GM19452 (cell line): ENCODE results near the gene SHISA5.
"Not testable (repeated sequence)": the region's sequence is repeated elsewhere in the genome, so short reads cannot be mapped to it uniquely, and the experiment has no call there.

Experiments
- ATAC-seq: cut with Tn5 transposase; IDR thresholded peaks from one replicate; pipeline ENCODE4 v1.9.1; 2021; ENCODE audit not compliant: unreplicated experiment

The SHISA5 gene

DNA sequence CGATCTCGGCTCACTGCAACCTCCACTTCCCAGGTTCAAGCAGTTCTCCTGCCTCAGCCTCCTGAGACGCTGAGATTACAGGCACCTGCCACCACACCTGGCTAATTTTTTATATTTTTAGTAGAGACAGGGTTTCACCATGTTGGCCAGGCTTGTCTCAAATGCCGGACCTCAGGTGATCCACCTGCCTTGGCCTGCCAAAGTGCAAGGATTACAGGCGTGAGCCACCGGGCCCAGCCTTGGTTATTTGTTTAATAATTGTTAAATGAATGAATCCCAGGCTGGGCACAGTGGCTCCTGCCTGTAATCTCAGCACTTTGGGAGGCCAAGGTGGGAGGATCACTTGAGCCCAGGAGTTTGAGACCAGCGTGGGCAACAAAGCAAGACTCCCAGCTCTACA is 42.2 kb downstream of the SHISA5 start:
- ATAC-seq, result not testable (repeated sequence)

DNA sequence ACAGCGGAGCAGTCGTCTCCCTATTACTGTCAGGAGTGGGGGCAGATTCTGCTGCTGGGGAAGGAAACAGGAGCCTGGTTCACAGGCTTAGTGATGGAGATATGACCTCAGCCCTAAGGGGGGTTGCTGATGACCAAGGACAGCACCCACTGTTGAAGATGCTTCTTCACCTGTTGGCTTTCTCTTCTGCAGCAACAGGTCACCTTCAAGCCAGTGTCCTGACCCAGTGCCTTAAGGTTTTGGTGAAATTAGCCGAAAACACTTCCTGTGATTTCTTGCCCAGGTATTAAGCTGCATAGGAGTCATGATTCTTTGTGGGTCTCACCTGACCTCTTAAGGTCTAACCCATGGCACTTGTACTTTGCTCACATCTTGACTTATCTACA is 43.5 kb downstream of the SHISA5 start:
- no peak for ATAC-seq

- ATAC-seq, result no peak
Measured at GRCh38 chr3:48459773-48460516, 44.0 kb downstream of the SHISA5 start.

GRCh38 chr3:48459331-48459730 is 44.6 kb downstream of the SHISA5 start:
- no peak for ATAC-seq

GRCh38 chr3:48456456-48456855 is 47.5 kb downstream of the SHISA5 start:
- ATAC-seq, result no peak

- ATAC-seq, result no peak
Measured at GRCh38 chr3:48451270-48451669, 52.7 kb downstream of the SHISA5 start.

- ATAC-seq, result peak; percentile 86
Measured at GRCh38 chr3:48446425-48447193, 57.4 kb downstream of the SHISA5 start, which contains the start of gene ATRIP. Gene ATRIP, plus strand, starts transcription at chr3:48446737. Its CDS starts 109 bp downstream, at chr3:48446846.

DNA sequence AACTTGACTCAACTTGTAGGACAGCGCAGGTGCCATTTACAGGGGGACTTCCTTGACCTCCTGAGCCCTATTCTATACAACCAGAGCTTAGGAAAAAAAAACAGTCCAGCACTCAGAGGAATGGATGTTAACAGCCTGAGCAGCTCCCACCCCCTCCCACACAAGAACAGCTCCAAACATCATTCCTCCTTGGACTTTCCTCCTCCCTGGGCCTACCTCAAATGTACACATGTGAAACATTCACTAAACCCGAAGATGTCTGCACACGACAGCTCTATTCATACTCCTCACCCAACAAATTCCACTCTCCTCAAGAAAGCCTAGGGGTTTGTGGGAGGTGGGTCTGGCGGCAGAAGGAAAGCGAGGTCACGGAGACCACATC is 57.9 kb downstream of the SHISA5 start:
- no peak for ATAC-seq

DNA sequence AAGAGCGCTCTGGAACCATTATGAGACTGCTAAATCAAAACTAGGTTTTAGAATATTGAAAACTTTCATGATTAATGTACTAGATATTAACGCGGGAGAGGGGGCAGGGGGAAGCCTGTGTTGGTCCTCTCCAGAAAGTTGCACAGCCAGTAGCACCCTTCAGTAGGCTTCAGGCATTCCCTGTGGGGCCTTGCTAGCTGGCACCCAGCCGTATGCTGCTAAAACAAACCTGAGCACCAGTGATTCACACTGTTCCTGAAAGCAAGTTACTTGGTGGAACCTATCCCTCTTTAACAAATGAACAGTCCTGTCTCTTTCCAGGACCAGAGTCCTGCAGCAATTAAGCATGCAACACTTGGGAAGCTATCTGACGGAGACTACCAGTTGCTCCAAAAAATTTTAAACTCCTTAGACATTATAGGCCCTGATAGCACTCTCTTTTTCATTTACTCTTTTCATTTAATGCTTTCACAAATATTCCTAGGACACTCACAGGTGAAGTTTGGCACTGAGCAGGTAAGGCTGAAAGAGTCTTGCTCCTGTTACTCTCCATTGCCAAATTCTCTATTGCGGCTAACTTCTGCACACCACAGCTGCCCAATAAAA is 58.6 kb downstream of the SHISA5 start:
- no peak for ATAC-seq

DNA sequence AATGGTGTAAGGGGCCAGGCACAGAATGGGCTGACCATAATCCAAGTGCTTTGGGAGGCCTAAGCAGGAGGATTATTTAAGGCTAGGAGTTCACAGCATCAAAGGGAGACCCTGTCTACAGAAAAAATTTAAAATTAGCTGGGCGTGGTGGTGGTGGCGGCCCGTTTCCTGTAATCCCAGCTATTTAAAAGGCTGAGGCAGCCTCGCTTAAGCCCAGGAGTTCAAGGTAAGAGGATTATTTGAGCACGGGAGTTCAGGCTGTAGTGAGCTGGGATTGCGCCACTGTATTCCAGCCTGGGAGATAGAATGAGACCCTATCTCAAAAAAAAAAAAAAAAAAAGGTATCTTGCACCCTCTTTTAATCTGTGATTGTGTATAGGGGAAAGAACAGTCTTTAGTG is 62.0 kb downstream of the SHISA5 start:
- no peak for ATAC-seq

DNA sequence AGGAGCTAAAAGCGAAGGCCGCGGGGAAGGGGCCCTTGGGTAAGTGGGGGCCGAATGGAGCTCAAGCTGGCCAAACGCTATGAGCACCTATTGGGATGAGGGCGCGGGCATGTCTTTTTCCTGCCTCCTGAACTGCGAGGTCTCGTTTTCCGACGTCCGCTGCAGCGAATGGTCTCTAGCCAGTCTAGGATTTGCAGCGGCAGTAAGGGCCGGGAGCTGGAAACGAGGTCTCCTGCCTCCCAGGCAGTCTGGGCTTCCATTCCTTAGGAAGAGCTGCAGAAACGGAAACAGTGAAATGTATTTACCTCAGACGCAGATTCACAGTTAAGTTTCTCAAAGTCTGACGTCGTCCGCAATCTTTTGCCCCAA is 63.4 kb downstream of the SHISA5 start:
- no peak for ATAC-seq

DNA sequence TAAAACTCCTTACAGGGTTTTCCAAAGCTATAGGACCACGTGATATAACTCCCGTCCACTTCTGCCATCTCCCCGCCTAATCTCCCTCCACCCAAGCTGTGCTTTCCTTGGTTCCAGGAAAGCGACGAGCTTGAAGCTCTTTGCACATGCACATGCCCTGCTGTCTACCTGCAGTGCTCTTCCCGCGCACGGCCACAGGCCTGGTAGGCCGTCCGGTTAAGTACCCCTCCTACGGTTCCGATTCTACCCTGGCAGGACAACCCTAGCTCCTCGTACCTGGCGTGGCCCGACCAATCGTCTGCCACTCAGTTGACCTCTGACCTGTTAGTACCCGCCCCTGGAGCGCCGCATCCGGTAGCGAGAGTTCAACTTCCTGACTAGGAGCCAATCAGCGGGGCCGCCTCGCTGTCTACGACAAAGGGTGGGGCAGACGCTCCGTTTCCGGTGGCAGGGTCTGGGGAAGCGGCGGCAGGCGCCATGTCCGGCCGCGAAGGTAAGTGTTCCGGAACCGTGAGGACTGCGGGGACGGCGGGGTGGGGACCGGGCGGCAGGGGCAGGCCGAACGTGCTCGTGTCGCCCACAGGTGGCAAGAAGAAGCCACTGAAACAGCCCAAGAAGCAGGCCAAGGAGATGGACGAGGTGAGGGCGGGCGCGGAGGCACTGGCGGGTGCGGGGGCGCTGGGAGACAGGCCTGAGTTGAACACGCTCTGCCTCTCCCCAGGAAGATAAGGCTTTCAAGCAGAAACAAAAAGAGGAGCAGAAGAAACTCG is 64.0 kb downstream of the SHISA5 start, which contains the start of the genes CCDC51 and TMA7:
Gene CCDC51 (minus strand): TSS at position 300 of the 770 bp plus-strand sequence. CDS start 4,991 bp downstream, outside the sequence.
Gene TMA7 (plus strand): TSS at position 438 of the 770 bp plus-strand sequence. CDS start 40 bp downstream, at position 478.
- peak; percentile 94 for ATAC-seq

- no peak for ATAC-seq
Measured at GRCh38 chr3:48437812-48438211, 66.2 kb downstream of the SHISA5 start.

- ATAC-seq, result no peak
Measured at GRCh38 chr3:48436855-48437254, 67.1 kb downstream of the SHISA5 start.

GRCh38 chr3:48436477-48436787 is 67.5 kb downstream of the SHISA5 start:
- ATAC-seq, result no peak

- ATAC-seq, result no peak
Measured at GRCh38 chr3:48435774-48436476, 68.0 kb downstream of the SHISA5 start.

DNA sequence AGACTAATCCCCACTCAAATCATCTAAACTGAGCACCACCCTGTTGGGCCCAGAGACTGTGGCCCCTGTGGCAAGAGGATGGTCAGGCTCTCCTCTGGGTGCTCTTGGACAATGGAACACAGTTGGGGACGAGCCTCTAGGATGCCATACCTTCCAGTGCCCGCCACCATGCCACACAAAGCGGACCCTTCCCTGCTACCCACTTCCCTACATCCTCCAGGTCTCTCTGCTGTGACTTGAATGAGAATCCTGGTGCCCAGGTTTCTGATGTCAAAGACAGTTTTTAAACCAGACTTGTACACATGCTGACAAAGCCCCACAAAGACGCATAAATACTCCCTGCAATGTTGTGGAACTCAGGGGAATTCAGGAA is 68.8 kb downstream of the SHISA5 start:
- ATAC-seq, result no peak

- no peak for ATAC-seq
Measured at GRCh38 chr3:48434591-48435222, 69.3 kb downstream of the SHISA5 start.

- ATAC-seq, result no peak
Measured at GRCh38 chr3:48433472-48434118, 70.4 kb downstream of the SHISA5 start.
